Thoracic aorta (tissue), 2 donors: ENCODE results near the gene TMC8. TPM values are rescaled to one million over a fixed set of nuclear protein-coding genes. Genes with fewer than 3 reads are reported as not detected.
A peak's percentile ranks its signal among the peaks of the same experiment; 100 is the strongest.

Experiments used
- ATAC-seq: fragments of 150-250 bp; one replicate; pipeline ENCODE4 v1.8.0; 2017; ENCODE audit warnings: low read depth; ENCODE audit not compliant: insufficient number of reproducible peaks, low FRiP score
- DNase-seq: peaks from one replicate; pipeline ENCODE4 v3.0.0-alpha.2; 2020; ENCODE audit warnings: low spot score
- H3K27ac ChIP-seq, 2 donors: fragments of 200-600 bp; sonication (generic); 1 replicate in 1 of 2; 2 replicates in 1 of 2; pipeline ENCODE4 v1.5.1; 2016; ENCODE audit warnings: mild to moderate bottlenecking in 2 of 2, moderate library complexity in 2 of 2
- H3K27me3 ChIP-seq: fragments of 200-600 bp; sonication (generic); replicated peaks from 2 replicates; pipeline ENCODE4 v1.6.0; 2016; ENCODE audit warnings: mild to moderate bottlenecking; ENCODE audit not compliant: insufficient read depth
- H3K36me3 ChIP-seq: fragments of 200-600 bp; sonication (generic); one replicate; pipeline ENCODE4 v1.5.1; 2016
- H3K4me1 ChIP-seq, 2 donors: fragments of 200-600 bp; sonication (generic); 1 replicate in 1 of 2; 2 replicates in 1 of 2; pipeline versions ENCODE4 v1.5.1 to v1.6.0; 2016; ENCODE audit warnings: low read depth in 2 of 2, mild to moderate bottlenecking in 1 of 2; ENCODE audit not compliant: control insufficient read depth in 1 of 2
- H3K4me3 ChIP-seq: fragments of 200-600 bp; sonication (generic); 2 replicates; pipeline ENCODE4 v1.5.1; 2016; ENCODE audit warnings: mild to moderate bottlenecking
- H3K9me3 ChIP-seq: fragments of 200-600 bp; sonication (generic); 2 replicates; pipeline ENCODE4 v1.5.1; 2016
- CTCF ChIP-seq: fragments of 200-600 bp; sonication (generic); IDR thresholded peaks from one replicate; pipeline ENCODE4 v1.5.1; 2019; ENCODE audit warnings: antibody characterized with exemption
- total RNA-seq, 2 donors: library from RNA; depleted of rRNA; stranded (reverse); fragments of >200 nt; gene quantifications; one replicate each; pipeline versions ENCODE4 v1.1.0 to v1.2.3, GENCODE V29; 2016

TMC8 gene
- total RNA-seq, 2 donors from 2014 or later: 5.6 to 9.3 TPM

- Histone ChIP-seq H3K27ac (peak overlapping the region in 1 of 2 donors; percentile 8), H3K27me3 (no peaks in the 10 kb centered on the region), H3K9me3 (no peaks in the 10 kb centered on the region), H3K36me3 (no peaks in the 10 kb centered on the region), H3K4me3 (peak overlapping the region; percentile 61), H3K4me1 (peaks cover 11 to 32% of the 10 kb centered on the region in 2 donors)
- DNase-seq (no peak), ATAC-seq (no peak)
- no peak for TF ChIP-seq CTCF
Measured at GRCh38 chr17:78131172-78132083, 857 bp downstream of the TMC8 start.

- H3K27me3 ChIP-seq: no peaks in the 10 kb centered on the region
- no peak for TF ChIP-seq CTCF
- ATAC-seq: no peak
- no peak for DNase-seq
- peak overlapping the region; percentile 61 for H3K4me3 ChIP-seq
- H3K9me3 ChIP-seq: no peaks in the 10 kb centered on the region
- peaks cover 11 to 25% of the 10 kb centered on the region in 2 donors for H3K4me1 ChIP-seq
- no peak overlapping the region for H3K27ac ChIP-seq
- H3K36me3 ChIP-seq: no peaks in the 10 kb centered on the region
Measured at GRCh38 chr17:78132084-78132676, 1.6 kb downstream of the TMC8 start.

- no peak for ATAC-seq
- H3K27me3 ChIP-seq: no peaks in the 10 kb centered on the region
- no peaks in the 10 kb centered on the region for H3K9me3 ChIP-seq
- no peak for TF ChIP-seq CTCF
- no peaks in the 10 kb centered on the region for H3K36me3 ChIP-seq
- no peak overlapping the region for H3K4me3 ChIP-seq
- DNase-seq: no peak
- no peak overlapping the region for H3K27ac ChIP-seq
- peaks cover 6 to 19% of the 10 kb centered on the region in 2 donors for H3K4me1 ChIP-seq
Measured at GRCh38 chr17:78132767-78133178, 2.2 kb downstream of the TMC8 start.

GRCh38 chr17:78133179-78133951 lies 2.8 kb downstream of the TMC8 start:
- Histone ChIP-seq H3K4me3 (no peak overlapping the region), H3K27ac (no peak overlapping the region), H3K9me3 (no peaks in the 10 kb centered on the region), H3K4me1 (peaks cover 4 to 13% of the 10 kb centered on the region in 2 donors), H3K36me3 (no peaks in the 10 kb centered on the region), H3K27me3 (no peaks in the 10 kb centered on the region)
- TF ChIP-seq CTCF: no peak
- ATAC-seq: no peak
- no peak for DNase-seq
